GM18507 (cell line): ENCODE measurements around the gene ZNF740.
"Not testable (repeated sequence)": the region's sequence is repeated elsewhere in the genome, so short reads cannot be mapped to it uniquely, and the experiment has no call there.

Source experiments
- DNase-seq: peaks from one replicate; pipeline ENCODE4 v3.0.0; 2011; ENCODE audit warnings: low read depth; ENCODE audit not compliant: insufficient read length; ENCODE audit errors: extremely low spot score
- FAIRE-seq: peaks from 2 replicates; lab custom pipeline; 2011; peaks lifted over from hg19 to GRCh38; lab: Jason Lieb, UNC

ZNF740 gene

GRCh38 chr12:53192531-53193021 lies 12.1 kb downstream of the ZNF740 start:
- FAIRE-seq: no peak

GRCh38 chr12:53193040-53193439 lies 12.5 kb downstream of the ZNF740 start:
- no peak for DNase-seq
- FAIRE-seq: no peak

More at GRCh38 chr12:53192531-53193021, 12.1 kb downstream of the ZNF740 start:
- DNase-seq: no peak

- DNase-seq (no peak), FAIRE-seq (no peak)
Observed at GRCh38 chr12:53193985-53194716, 13.6 kb downstream of the ZNF740 start.

- no peak for FAIRE-seq
- DNase-seq: no peak
Observed at GRCh38 chr12:53194973-53195372, 14.5 kb downstream of the ZNF740 start.

GRCh38 chr12:53195516-53196420 lies 15.2 kb downstream of the ZNF740 start:
- no peak for FAIRE-seq
- DNase-seq: no peak

- DNase-seq: no peak
- no peak for FAIRE-seq
Observed at GRCh38 chr12:53196486-53196885, 16.0 kb downstream of the ZNF740 start.

GRCh38 chr12:53197011-53197640 lies 16.6 kb downstream of the ZNF740 start:
- DNase-seq: no peak
- FAIRE-seq: no peak

- FAIRE-seq: peak; percentile 31
Observed at GRCh38 chr12:53198486-53199110, 18.1 kb downstream of the ZNF740 start.

GRCh38 chr12:53199700-53200099 lies 19.2 kb downstream of the ZNF740 start:
- no peak for FAIRE-seq

More at GRCh38 chr12:53198486-53199110, 18.1 kb downstream of the ZNF740 start:
- DNase-seq: no peak

GRCh38 chr12:53200107-53200457 lies 19.6 kb downstream of the ZNF740 start:
- FAIRE-seq (no peak), DNase-seq (no peak)

More at GRCh38 chr12:53199700-53200099, 19.2 kb downstream of the ZNF740 start:
- DNase-seq: no peak

- peak; percentile 87 for FAIRE-seq
- peak; percentile 57 for DNase-seq
Observed at GRCh38 chr12:53200458-53201176, 20.1 kb downstream of the ZNF740 start.

- no peak for DNase-seq
- FAIRE-seq: no peak
Observed at GRCh38 chr12:53201177-53201541, 20.6 kb downstream of the ZNF740 start.

GRCh38 chr12:53201639-53202038 lies 21.1 kb downstream of the ZNF740 start:
- no peak for DNase-seq
- no peak for FAIRE-seq

GRCh38 chr12:53202316-53202715 lies 21.8 kb downstream of the ZNF740 start:
- not testable (repeated sequence) for FAIRE-seq, DNase-seq

- FAIRE-seq (no peak), DNase-seq (no peak)
Observed at GRCh38 chr12:53204351-53204750, 23.8 kb downstream of the ZNF740 start.

- DNase-seq (peak; percentile 73), FAIRE-seq (peak; percentile 86)
Observed at GRCh38 chr12:53205747-53206419, 25.4 kb downstream of the ZNF740 start.

- FAIRE-seq: peak; percentile 85
- DNase-seq: peak; percentile 53
Observed at GRCh38 chr12:53207042-53207441, 26.5 kb downstream of the ZNF740 start, which contains the start of gene ITGB7. ITGB7 (minus strand) TSS chr12:53207251; CDS start chr12:53200443, 6,808 bp downstream.

GRCh38 chr12:53208435-53208834 lies 27.9 kb downstream of the ZNF740 start:
- no peak for DNase-seq
- no peak for FAIRE-seq
